PC-9 (cell line): ENCODE data around the gene KCNIP2. TPM values are rescaled to one million over a fixed set of nuclear protein-coding genes. Genes with fewer than 3 reads are reported as not detected.

Experiments
- BruUV-seq: library from RNA; stranded (reverse); fragments of 400-500 nt; replicated peaks from 2 replicates; lab custom pipeline; 2021; lab: Mats Ljungman, UMichigan
- CTCF ChIA-PET: fragments of 300-600 bp; sonication (Branson Sonifier 250); formaldehyde crosslinking; loops from one replicate; lab custom pipeline; 2022; ENCODE audit warnings: antibody characterized with exemption; lab: Charles Lee
- POLR2A ChIA-PET: fragments of 300-600 bp; sonication (Branson Sonifier 250); formaldehyde crosslinking; loops from one replicate; lab custom pipeline; 2022; ENCODE audit warnings: antibody characterized with exemption; ENCODE audit not compliant: unreplicated experiment; lab: Charles Lee
- DNase-seq, 2 experiments: peaks; one replicate each; pipeline versions ENCODE4 v3.0.0 to v3.0.0-alpha.2; 2015 to 2022; ENCODE audit warnings: mixed read lengths in 1 of 2
- H2AFZ ChIP-seq: fragments of 200-600 bp; sonication (generic); 2 replicates; pipeline ENCODE4 v1.8.1; 2017; ENCODE audit warnings: antibody characterized with exemption
- H3F3A ChIP-seq: fragments of 200-600 bp; sonication (generic); 2 replicates; pipeline ENCODE4 v1.8.1; 2017; ENCODE audit warnings: antibody characterized with exemption, mild to moderate bottlenecking, low read depth; ENCODE audit not compliant: insufficient read depth
- H3K27ac ChIP-seq: fragments of 200-600 bp; sonication (generic); 2 replicates; pipeline ENCODE4 v1.6.1; 2016; ENCODE audit warnings: mixed run types
- H3K27me3 ChIP-seq: fragments of 200-600 bp; sonication (generic); 2 replicates; pipeline ENCODE4 v1.6.1; 2016; ENCODE audit warnings: low read depth, mixed run types; ENCODE audit not compliant: insufficient read depth
- H3K36me3 ChIP-seq: fragments of 200-600 bp; sonication (generic); 2 replicates; pipeline ENCODE4 v1.6.1; 2016; ENCODE audit warnings: low read depth, mixed run types
- H3K4me1 ChIP-seq: fragments of 200-600 bp; sonication (generic); replicated peaks from 2 replicates; pipeline ENCODE4 v1.6.1; 2016; ENCODE audit warnings: mixed run types; ENCODE audit not compliant: insufficient read depth
- H3K4me2 ChIP-seq: fragments of 200-600 bp; sonication (generic); 2 replicates; pipeline ENCODE4 v1.6.1; 2017; ENCODE audit warnings: mixed run types
- H3K4me3 ChIP-seq: fragments of 200-600 bp; sonication (generic); 2 replicates; pipeline ENCODE4 v1.6.1; 2016; ENCODE audit warnings: mixed run types
- H3K79me2 ChIP-seq: fragments of 200-600 bp; sonication (generic); 2 replicates; pipeline ENCODE4 v1.6.1; 2017; ENCODE audit warnings: low read depth, mixed run types
- H3K9me2 ChIP-seq: fragments of 200-600 bp; sonication (generic); 2 replicates; pipeline ENCODE4 v1.8.1; 2017; ENCODE audit warnings: mild to moderate bottlenecking; ENCODE audit not compliant: insufficient read depth
- H3K9me3 ChIP-seq: fragments of 200-600 bp; sonication (generic); 2 replicates; pipeline ENCODE4 v1.8.1; 2016; ENCODE audit warnings: low read depth; ENCODE audit not compliant: insufficient read depth
- H4K20me1 ChIP-seq: fragments of 200-600 bp; sonication (generic); 2 replicates; pipeline ENCODE4 v1.8.1; 2017; ENCODE audit not compliant: insufficient read depth
- CTCF ChIP-seq: fragments of 200-600 bp; sonication (generic); conservative IDR thresholded peaks from 2 replicates; pipeline ENCODE4 v1.6.1; 2017; ENCODE audit warnings: mixed run types, antibody characterized with exemption, mild to moderate bottlenecking, moderate library complexity
- EZH2 ChIP-seq: fragments of 200-600 bp; sonication (generic); IDR thresholded peaks from 2 replicates; pipeline ENCODE4 v1.8.0; 2017; ENCODE audit warnings: antibody characterized with exemption, low read depth
- intact Hi-C: fragments of 100-400 bp; cut with micrococcal nuclease; formaldehyde crosslinking; loops from one replicate; pipeline ENCODE4 v1.10.0; 2022; ENCODE audit not compliant: unreplicated experiment
- total RNA-seq: library from RNA; stranded (reverse); gene quantifications from 2 replicates; pipeline ENCODE4 v1.2.3, GENCODE V29; 2021

KCNIP2 gene
- total RNA-seq, 1 experiment from 2014 or later, result 4.0 TPM

DNA sequence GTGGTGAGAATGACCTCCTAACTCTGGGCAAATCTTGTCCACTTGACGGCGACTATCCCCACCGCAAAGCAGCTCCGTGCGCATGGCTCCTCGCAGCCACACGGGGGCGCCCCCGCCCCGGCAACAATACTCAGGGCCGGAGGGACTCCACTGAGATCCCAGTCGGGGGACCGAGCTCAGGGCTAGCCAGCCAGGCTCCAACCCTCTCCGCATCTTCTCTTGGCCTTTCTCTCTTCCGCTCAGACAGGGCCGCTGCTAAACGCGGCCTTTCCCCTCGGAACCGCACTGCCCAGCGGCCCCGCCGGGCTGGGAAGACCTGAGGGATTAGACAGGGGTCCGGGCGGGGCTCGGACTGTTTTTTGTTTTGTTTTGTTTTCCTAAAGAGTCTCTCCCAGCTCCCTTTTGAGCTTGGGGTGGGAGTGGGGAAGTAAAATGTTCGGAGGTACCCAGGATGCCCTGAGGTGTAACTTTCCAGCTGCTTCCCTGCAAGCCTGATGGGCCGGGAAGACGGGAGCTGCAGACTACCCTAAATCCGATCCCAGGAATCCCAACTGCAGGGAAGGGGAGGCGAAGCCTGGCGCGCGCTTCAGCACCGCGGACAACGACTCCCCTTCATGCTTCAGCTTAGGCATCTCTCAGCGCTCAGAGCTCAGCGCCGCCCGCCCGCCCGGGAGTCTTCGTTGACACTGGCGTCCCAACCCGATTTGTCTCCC is 2.7 kb downstream of the KCNIP2 start:
- BruUV-seq, result no TSS peak
- H3K27me3 ChIP-seq, result no peaks in the 10 kb centered on the region
- intact Hi-C loops, result loop anchor here (1.0 kb wide), 2 partner anchors 168 to 232 kb away; no protein-coding TSS in a partner anchor
- no peaks in the 10 kb centered on the region for H3F3A ChIP-seq
- no peak overlapping the region for H2AFZ ChIP-seq
- H3K36me3 ChIP-seq, result no peaks in the 10 kb centered on the region
- H3K4me3 ChIP-seq, result no peak overlapping the region
- TF ChIP-seq CTCF (peak; percentile 85), EZH2 (no peak)
- H4K20me1 ChIP-seq, result no peaks in the 10 kb centered on the region
- peak overlapping the region; percentile 28; the same call in 1 of the 2 replicates for H3K4me2 ChIP-seq
- H3K9me3 ChIP-seq, result no peaks in the 10 kb centered on the region
- H3K79me2 ChIP-seq, result no peaks in the 10 kb centered on the region
- CTCF ChIA-PET, result interaction anchor here (0.5 to 3.0 kb wide), 9 partner anchors 8 to 672 kb away, joined by 3 to 14 read pairs (median 5); no protein-coding TSS in a partner anchor
- DNase-seq, result peak; percentile 41 to 67
- POLR2A ChIA-PET, result no interaction called here
- H3K27ac ChIP-seq, result no peak overlapping the region
- H3K9me2 ChIP-seq, result no peaks in the 10 kb centered on the region
- no peaks in the 10 kb centered on the region for H3K4me1 ChIP-seq

GRCh38 chr10:101840102-101840684 is 3.4 kb downstream of the KCNIP2 start:
- Histone ChIP-seq H3K27ac (no peak overlapping the region), H2AFZ (no peak overlapping the region), H3K4me3 (no peak overlapping the region), H3K9me2 (no peaks in the 10 kb centered on the region), H3K4me2 (peak overlapping the region; percentile 28), H4K20me1 (no peaks in the 10 kb centered on the region), H3K79me2 (no peaks in the 10 kb centered on the region), H3K27me3 (no peaks in the 10 kb centered on the region), H3K4me1 (no peaks in the 10 kb centered on the region), H3F3A (no peaks in the 10 kb centered on the region), H3K9me3 (no peaks in the 10 kb centered on the region), H3K36me3 (no peaks in the 10 kb centered on the region)
- no peak for TF ChIP-seq CTCF
- DNase-seq, result no peak
- ChIA-PET POLR2A (no interaction called here), CTCF (interaction anchor here (0.6 to 3.0 kb wide), 10 partner anchors 9 to 671 kb away, joined by 3 to 14 read pairs (median 6); no protein-coding TSS in a partner anchor)
- no TSS peak for BruUV-seq
- intact Hi-C loops, result loop anchor here (1.0 kb wide), 2 partner anchors 169 to 233 kb away; no protein-coding TSS in a partner anchor

- Histone ChIP-seq H3K9me3 (no peaks in the 10 kb centered on the region), H3K9me2 (no peaks in the 10 kb centered on the region), H2AFZ (no peak overlapping the region), H3K79me2 (no peaks in the 10 kb centered on the region), H3K27me3 (no peaks in the 10 kb centered on the region), H3F3A (no peaks in the 10 kb centered on the region), H3K4me2 (0 out of 2 replicates have a peak overlapping the region, but pooled peaks have one; percentile 28), H4K20me1 (no peaks in the 10 kb centered on the region), H3K4me3 (no peak overlapping the region), H3K27ac (no peak overlapping the region), H3K4me1 (no peaks in the 10 kb centered on the region), H3K36me3 (no peaks in the 10 kb centered on the region)
- DNase-seq, result peak in 1 of 2 experiments; percentile 44
- CTCF ChIA-PET, result interaction anchor here (0.6 to 3.0 kb wide), 9 partner anchors 9 to 521 kb away, joined by 3 to 19 read pairs (median 6); no protein-coding TSS in a partner anchor
- no peak for TF ChIP-seq EZH2
- no peak for TF ChIP-seq CTCF
- POLR2A ChIA-PET, result interaction anchor here (0.5 kb wide), 1 partner anchor 21 kb away, joined by 5 read pairs; the partner anchor contains the start of gene OGA
- intact Hi-C loops, result loop anchor here (1.0 kb wide), 2 partner anchors 170 to 234 kb away; no protein-coding TSS in a partner anchor
- no TSS peak for BruUV-seq
Measured at GRCh38 chr10:101839416-101840063, 4.1 kb downstream of the KCNIP2 start.
